ELF-1 (cell line): ENCODE data around the gene SYNE3.

Source experiments
- DNase-seq: peaks from one replicate; pipeline ENCODE4 v3.0.0-alpha.2; 2016; ENCODE audit warnings: low read depth, low spot score

SYNE3 gene

GRCh38 chr14:95489214-95490137 lies 27.0 kb downstream of the SYNE3 start:
- no peak for DNase-seq

- DNase-seq: no peak
Measured at GRCh38 chr14:95488376-95489213, 27.9 kb downstream of the SYNE3 start.

GRCh38 chr14:95487669-95488084 lies 28.8 kb downstream of the SYNE3 start:
- DNase-seq: no peak

- no peak for DNase-seq
Measured at GRCh38 chr14:95486875-95487668, 29.4 kb downstream of the SYNE3 start.

- DNase-seq: peak; percentile 92
Measured at GRCh38 chr14:95485222-95485819, 31.1 kb downstream of the SYNE3 start.

- DNase-seq: no peak
Measured at GRCh38 chr14:95484296-95484695, 32.2 kb downstream of the SYNE3 start.

GRCh38 chr14:95483309-95484165 lies 32.9 kb downstream of the SYNE3 start:
- peak; percentile 76 for DNase-seq

- DNase-seq: no peak
Measured at GRCh38 chr14:95482627-95483308, 33.7 kb downstream of the SYNE3 start.

- DNase-seq: no peak
Measured at GRCh38 chr14:95481391-95482022, 34.9 kb downstream of the SYNE3 start.

- DNase-seq: no peak
Measured at GRCh38 chr14:95480887-95481226, 35.6 kb downstream of the SYNE3 start.

- DNase-seq: no peak
Measured at GRCh38 chr14:95480109-95480886, 36.2 kb downstream of the SYNE3 start.

GRCh38 chr14:95479494-95479893 lies 37.0 kb downstream of the SYNE3 start:
- no peak for DNase-seq

- no peak for DNase-seq
Measured at GRCh38 chr14:95478818-95479217, 37.6 kb downstream of the SYNE3 start.

- no peak for DNase-seq
Measured at GRCh38 chr14:95478309-95478708, 38.1 kb downstream of the SYNE3 start.

GRCh38 chr14:95477411-95478269 lies 38.8 kb downstream of the SYNE3 start:
- no peak for DNase-seq

- no peak for DNase-seq
Measured at GRCh38 chr14:95476747-95477146, 39.7 kb downstream of the SYNE3 start.

- peak; percentile 95 for DNase-seq
Measured at GRCh38 chr14:95475540-95476240, 40.8 kb downstream of the SYNE3 start.
